ENCODE data around the gene STK36.

DNA sequence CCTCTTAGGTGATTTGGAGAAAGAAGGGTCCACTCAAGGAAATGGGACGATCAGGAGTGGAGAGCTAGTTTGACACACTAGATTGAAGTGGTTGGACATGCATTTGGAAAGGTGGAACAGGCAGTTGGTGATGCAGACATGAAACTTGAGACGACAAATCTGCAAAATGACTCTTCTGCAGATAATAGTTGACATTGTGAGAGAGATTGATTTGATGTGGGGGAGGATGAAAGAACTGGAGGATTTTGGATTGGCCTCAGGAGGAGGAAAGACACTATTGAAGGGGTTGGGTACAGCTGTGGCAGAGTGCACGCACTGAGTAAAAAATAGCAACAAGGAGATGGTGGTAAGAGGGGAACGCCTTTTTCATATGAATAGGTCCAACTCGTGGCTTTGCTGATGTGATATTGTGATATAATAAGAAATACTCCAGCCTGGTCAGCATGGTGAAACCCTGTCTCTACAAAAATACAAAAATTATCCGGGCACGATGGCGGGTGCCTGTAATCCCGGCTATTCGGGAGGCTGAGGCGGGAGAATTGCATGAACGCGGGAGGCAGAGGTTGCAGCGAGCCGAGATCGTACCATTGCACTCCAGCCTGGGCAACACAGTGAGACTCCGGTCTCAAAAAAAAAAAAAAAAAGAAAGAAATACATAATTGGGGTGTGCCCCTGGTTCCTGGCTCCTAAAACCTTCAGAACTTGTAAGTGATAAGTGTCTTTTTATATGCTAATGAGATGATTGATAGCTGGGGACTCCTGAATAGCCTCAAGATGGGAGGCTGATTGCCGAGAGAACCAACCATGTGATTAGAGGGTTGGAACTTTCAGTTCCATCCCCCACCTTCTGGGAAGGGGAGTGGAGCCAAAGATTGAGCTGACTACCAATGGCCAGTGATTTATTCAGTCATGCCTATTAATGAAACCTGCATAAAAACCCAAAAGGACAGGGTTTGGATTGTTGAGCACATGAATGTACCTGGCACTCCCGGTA lies 48.5 kb downstream of the STK36 start:
- TF ChIP-seq, protein P1, sequence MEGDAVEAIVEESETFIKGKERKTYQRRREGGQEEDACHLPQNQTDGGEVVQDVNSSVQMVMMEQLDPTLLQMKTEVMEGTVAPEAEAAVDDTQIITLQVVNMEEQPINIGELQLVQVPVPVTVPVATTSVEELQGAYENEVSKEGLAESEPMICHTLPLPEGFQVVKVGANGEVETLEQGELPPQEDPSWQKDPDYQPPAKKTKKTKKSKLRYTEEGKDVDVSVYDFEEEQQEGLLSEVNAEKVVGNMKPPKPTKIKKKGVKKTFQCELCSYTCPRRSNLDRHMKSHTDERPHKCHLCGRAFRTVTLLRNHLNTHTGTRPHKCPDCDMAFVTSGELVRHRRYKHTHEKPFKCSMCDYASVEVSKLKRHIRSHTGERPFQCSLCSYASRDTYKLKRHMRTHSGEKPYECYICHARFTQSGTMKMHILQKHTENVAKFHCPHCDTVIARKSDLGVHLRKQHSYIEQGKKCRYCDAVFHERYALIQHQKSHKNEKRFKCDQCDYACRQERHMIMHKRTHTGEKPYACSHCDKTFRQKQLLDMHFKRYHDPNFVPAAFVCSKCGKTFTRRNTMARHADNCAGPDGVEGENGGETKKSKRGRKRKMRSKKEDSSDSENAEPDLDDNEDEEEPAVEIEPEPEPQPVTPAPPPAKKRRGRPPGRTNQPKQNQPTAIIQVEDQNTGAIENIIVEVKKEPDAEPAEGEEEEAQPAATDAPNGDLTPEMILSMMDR (IDR thresholded peaks at IDR 0.05) = no peak
- TF ChIP-seq EZH2 (IDR thresholded peaks at IDR 0.05; ENCODE audit: borderline replicate concordance, insufficient read depth, low read depth, low read length, poor library complexity, severe bottlenecking) = no peak

Measured in B cell (primary cell).